Heart left ventricle (tissue), 16 donors: ENCODE data around the gene CELF4. TPM values are rescaled to one million over a fixed set of nuclear protein-coding genes. Genes with fewer than 3 reads are reported as not detected.

Experiments used
- ATAC-seq, 4 donors: fragments of 200-7000 bp; cut with Tn5 transposase; one replicate each; pipeline ENCODE4 v1.9.1; 2020 to 2022; ENCODE audit warnings: moderate library complexity in 4 of 4, mild to moderate bottlenecking in 3 of 4, moderate number of reproducible peaks in 1 of 4
- DNase-seq, 5 donors: peaks; one replicate each; pipeline ENCODE4 v3.0.0-alpha.2; 2020
- H3K27ac ChIP-seq, 12 donors: fragments of 200-600 bp; sonication (generic) in 4 of 12; one replicate each; pipeline versions ENCODE4 v1.5.0 to v1.8.0; 2016 to 2022; ENCODE audit warnings: mild to moderate bottlenecking in 2 of 12
- H3K27me3 ChIP-seq, 9 donors: fragments of 200-600 bp; sonication (generic) in 2 of 9; one replicate each; pipeline versions ENCODE4 v1.5.1 to v1.8.0; 2016 to 2022; ENCODE audit warnings: mild to moderate bottlenecking in 3 of 9
- H3K36me3 ChIP-seq, 9 donors: fragments of 200-600 bp; sonication (generic) in 2 of 9; one replicate each; pipeline versions ENCODE4 v1.5.0 to v1.8.0; 2018 to 2022; ENCODE audit warnings: mild to moderate bottlenecking in 2 of 9
- H3K4me1 ChIP-seq, 12 donors: fragments of 200-600 bp; sonication (generic) in 4 of 12; one replicate each; pipeline versions ENCODE4 v1.5.0 to v1.8.0; 2016 to 2022; ENCODE audit warnings: mild to moderate bottlenecking in 3 of 12
- H3K4me3 ChIP-seq, 12 donors: fragments of 200-600 bp; sonication (generic) in 4 of 12; one replicate each; pipeline versions ENCODE4 v1.5.0 to v1.8.0; 2017 to 2022; ENCODE audit warnings: mild to moderate bottlenecking in 9 of 12, moderate library complexity in 4 of 12
- H3K9me3 ChIP-seq, 12 donors: fragments of 200-600 bp; sonication (generic) in 4 of 12; one replicate each; pipeline versions ENCODE4 v1.5.0 to v1.8.0; 2016 to 2022; ENCODE audit warnings: mild to moderate bottlenecking in 1 of 12
- CTCF ChIP-seq, 12 donors: fragments of 200-600 bp; sonication (generic) in 4 of 12; IDR thresholded peaks; one replicate each; pipeline versions ENCODE4 v1.5.0 to v1.8.0; 2018 to 2022; ENCODE audit warnings: antibody characterized with exemption in 12 of 12, mild to moderate bottlenecking in 5 of 12
- POLR2A ChIP-seq, 2 donors: fragments of 450-650 bp; IDR thresholded peaks; one replicate each; pipeline ENCODE4 v1.6.1; 2017; ENCODE audit warnings: antibody characterized with exemption in 2 of 2, mild to moderate bottlenecking in 2 of 2, moderate library complexity in 2 of 2
- WGBS, 4 donors: extraction: QIAGEN DNeasy Blood & Tissue Kit in 2 of 4; methylation state at CpG; one replicate each; pipeline versions ENCODE4 v1.1.5 to v1.1.7; 2013 to 2018; 5-methylcytosine and 5-hydroxymethylcytosine counted together
- intact Hi-C, 10 donors: fragments of 100-400 bp; cut with DNase I; formaldehyde crosslinking; loops; one replicate each; pipeline versions ENCODE4 v1.11.1 to v1.14.2; 2022
- polyA plus RNA-seq, 2 donors: library from polyadenylated mRNA; stranded (reverse); fragments of 200-250 nt; gene quantifications; one replicate each; pipeline ENCODE4 v1.2.3, GENCODE V29; 2013
- total RNA-seq, 9 donors: library from RNA; depleted of rRNA in 2 of 9; stranded (reverse); fragments of >200 nt in 2 of 9; fragmentation: NEBNext Ultra II Directional in 3 of 9; extraction: Animal tissue kit (Norgen Biotek cat#: 25700) in 3 of 9; gene quantifications; one replicate each; pipeline versions ENCODE4 v1.1.0 to v1.2.4, GENCODE V29; 2016 to 2023
- donor health status: ischemic (EF 13 %, LVEDD 7.1; RV severe dilation, severe dysfunction).
- donor health status: healthy with polysubstance abuse.
- donor health status: DM: no; HTN: yes; CAD: no.
- donor health status: DM: no; HTN: no; CAD: no.
- donor health status: ischemic (EF 25% LVEDD 6.9; RV normal size, moderate dysfunction).
- donor health status: ischemic (EF 25% LVEDD 5.7; RV mildly dilated, moderate dysfunction).
- donor health status: healthy.
- donor health status: DM: yes; HTN: yes; CAD: no.
- donor health status: ischemic (EF 35%, LVEDD 5.7; RV mildly dilated, moderate dysfunction).
- donor health status: nonischemic (EF 11% LVEDD 7.7; RV severe dilation, severe dysfunction).
- donor health status: DM: yes; HTN: yes; CAD: no.
- donor health status: PGD.
- donor health status: ischemic (EF 29% LVEDD 5.4; RV normal size, mild dysfunction).
- donor health status: nonischemic (EF 23%, LVEDD 6.1; RV moderate dilation, normal function).

CELF4 gene
- total and polyA plus RNA-seq, 11 donors: 0.11 to 0.67 (median 0.40) TPM; not detected in 3

GRCh38 chr18:37560003-37560402, 5.6 kb downstream of the CELF4 start:
- H3K4me1 ChIP-seq: peaks cover 0 to 3% (median under 1%) of the 10 kb centered on the region in 12 donors
- intact Hi-C loops: no loop called here
- no peak overlapping the region for H3K4me3 ChIP-seq
- H3K9me3 ChIP-seq: no peaks in the 10 kb centered on the region
- no peak for DNase-seq
- H3K27ac ChIP-seq: no peak overlapping the region
- WGBS, 4 donors: 23 to 38% (median 31%) methylated on average over 2 of the region's 2 CpGs
- peaks cover 0 to 60% (median 19%) of the 10 kb centered on the region in 9 donors for H3K27me3 ChIP-seq
- no peaks in the 10 kb centered on the region for H3K36me3 ChIP-seq
- no peak for ATAC-seq
- TF ChIP-seq POLR2A (IDR thresholded peaks at IDR 0.05) (no peak), CTCF (IDR thresholded peaks at IDR 0.05) (no peak)

GRCh38 chr18:37559194-37559593, 6.4 kb downstream of the CELF4 start:
- intact Hi-C loops: loop anchor here in 1 of 10 donors (10.0 kb wide), 1 partner anchor 216 kb away; no protein-coding TSS in a partner anchor
- no peaks in the 10 kb centered on the region for H3K9me3 ChIP-seq
- DNase-seq (no peak), ATAC-seq (no peak)
- no peak overlapping the region for H3K4me3 ChIP-seq
- 39 to 63% (median 51%) methylated on average over 1 of the region's 1 CpG for WGBS, 4 donors
- H3K27me3 ChIP-seq: peaks cover 0 to 57% (median 25%) of the 10 kb centered on the region in 9 donors
- no peaks in the 10 kb centered on the region for H3K36me3 ChIP-seq
- TF ChIP-seq POLR2A (IDR thresholded peaks at IDR 0.05): no peak
- TF ChIP-seq CTCF (IDR thresholded peaks at IDR 0.05): no peak
- no peaks in the 10 kb centered on the region for H3K4me1 ChIP-seq
- no peak overlapping the region for H3K27ac ChIP-seq

- Histone ChIP-seq H3K4me3 (no peak overlapping the region), H3K9me3 (no peaks in the 10 kb centered on the region), H3K27ac (no peak overlapping the region), H3K27me3 (peaks cover 0 to 39% (median 2%) of the 10 kb centered on the region in 9 donors), H3K4me1 (no peaks in the 10 kb centered on the region), H3K36me3 (no peaks in the 10 kb centered on the region)
- WGBS, 4 donors: 23 to 40% (median 32%) methylated on average over 5 of the region's 5 CpGs
- ATAC-seq (no peak), DNase-seq (no peak)
- no peak for TF ChIP-seq POLR2A (IDR thresholded peaks at IDR 0.05)
- no peak for TF ChIP-seq CTCF (IDR thresholded peaks at IDR 0.05)
- intact Hi-C loops: loop anchor here in 1 of 10 donors (10.0 kb wide), 1 partner anchor 220 kb away; no protein-coding TSS in a partner anchor
These were observed 11.2 kb downstream of the CELF4 start for GRCh38 chr18:37554399-37554787.

GRCh38 chr18:37553633-37554398, 11.8 kb downstream of the CELF4 start:
- H3K27me3 ChIP-seq: peaks cover 0 to 37% (median 3%) of the 10 kb centered on the region in 9 donors
- 42 to 52% (median 50%) methylated on average over 16 to 18 of the region's 18 CpGs for WGBS, 4 donors
- TF ChIP-seq POLR2A (IDR thresholded peaks at IDR 0.05) (no peak), CTCF (IDR thresholded peaks at IDR 0.05) (peak in 3 of 12 donors; percentile 22 to 28 (median 23))

More at GRCh38 chr18:37553633-37554398, 11.8 kb downstream of the CELF4 start:
- Histone ChIP-seq H3K4me3 (no peak overlapping the region), H3K4me1 (no peaks in the 10 kb centered on the region), H3K9me3 (no peaks in the 10 kb centered on the region), H3K36me3 (no peaks in the 10 kb centered on the region), H3K27ac (no peak overlapping the region)
- intact Hi-C loops: loop anchor here in 1 of 10 donors (10.0 kb wide), 1 partner anchor 221 kb away; no protein-coding TSS in a partner anchor
- no peak for DNase-seq
- ATAC-seq: peak in 1 of 4 donors; percentile 48
